NCI-H2081 treated with DMSO at 0.1 percent for 48 hours (cell line): ENCODE measurements around the gene GDF9.

Source experiments
- DNase-seq: peaks from one replicate; lab custom pipeline; 2025; lab: John Stamatoyannopoulos, UW

The GDF9 gene, protein sequence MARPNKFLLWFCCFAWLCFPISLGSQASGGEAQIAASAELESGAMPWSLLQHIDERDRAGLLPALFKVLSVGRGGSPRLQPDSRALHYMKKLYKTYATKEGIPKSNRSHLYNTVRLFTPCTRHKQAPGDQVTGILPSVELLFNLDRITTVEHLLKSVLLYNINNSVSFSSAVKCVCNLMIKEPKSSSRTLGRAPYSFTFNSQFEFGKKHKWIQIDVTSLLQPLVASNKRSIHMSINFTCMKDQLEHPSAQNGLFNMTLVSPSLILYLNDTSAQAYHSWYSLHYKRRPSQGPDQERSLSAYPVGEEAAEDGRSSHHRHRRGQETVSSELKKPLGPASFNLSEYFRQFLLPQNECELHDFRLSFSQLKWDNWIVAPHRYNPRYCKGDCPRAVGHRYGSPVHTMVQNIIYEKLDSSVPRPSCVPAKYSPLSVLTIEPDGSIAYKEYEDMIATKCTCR

GRCh38 chr5:132866342-132867045, at the start of gene GDF9, which contains the start of gene UQCRQ:
TSS of gene GDF9 (minus strand) at chr5:132866469. CDS start at chr5:132864533, 1,936 bp downstream.
TSS of gene UQCRQ (plus strand) at chr5:132866642. CDS start at chr5:132866882, 240 bp downstream.
- DNase-seq, result peak; percentile 81

DNA sequence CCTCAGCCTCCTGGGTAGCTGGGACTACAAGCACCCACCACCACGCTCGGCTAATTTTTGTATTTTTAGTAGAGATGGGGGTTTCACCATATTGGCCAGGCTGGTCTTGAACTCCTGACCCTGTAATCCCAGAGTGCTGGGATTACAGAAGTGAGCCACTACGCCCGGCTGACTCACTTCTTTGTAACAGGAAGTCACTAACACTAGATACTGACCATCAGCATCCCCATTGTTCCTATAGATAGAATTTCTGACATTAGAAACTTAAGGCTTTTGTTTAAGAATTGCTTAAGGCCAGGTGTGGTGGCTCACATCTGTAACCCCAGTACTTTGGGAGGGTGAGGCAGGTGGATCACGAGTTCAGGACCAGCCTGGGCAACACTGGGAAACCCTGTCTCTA, 49.4 kb upstream of the GDF9 start:
- no peak for DNase-seq

GRCh38 chr5:132909702-132910101, 43.4 kb upstream of the GDF9 start:
- DNase-seq, result no peak

DNA sequence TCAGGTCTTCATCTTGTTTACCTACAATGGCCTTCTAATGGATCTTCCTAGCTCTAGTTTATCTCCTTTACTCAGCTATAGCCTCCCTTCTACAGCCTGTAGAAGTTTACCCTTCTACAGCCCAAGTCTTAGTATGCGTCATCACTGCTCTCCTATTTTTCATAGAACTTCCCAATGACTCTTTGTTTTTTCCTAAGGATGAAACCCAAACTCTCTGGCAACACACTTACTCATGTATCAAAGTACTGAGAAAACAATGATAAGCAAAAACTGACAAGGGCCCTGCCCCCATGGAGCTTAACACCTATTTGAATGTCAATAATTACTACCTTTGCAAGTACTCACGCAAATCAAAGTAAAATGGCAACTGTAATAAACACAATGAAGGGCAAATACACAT, 40.9 kb upstream of the GDF9 start:
- no peak for DNase-seq

- no peak for DNase-seq
These were observed 39.7 kb upstream of the GDF9 start for GRCh38 chr5:132905938-132906337.

DNA sequence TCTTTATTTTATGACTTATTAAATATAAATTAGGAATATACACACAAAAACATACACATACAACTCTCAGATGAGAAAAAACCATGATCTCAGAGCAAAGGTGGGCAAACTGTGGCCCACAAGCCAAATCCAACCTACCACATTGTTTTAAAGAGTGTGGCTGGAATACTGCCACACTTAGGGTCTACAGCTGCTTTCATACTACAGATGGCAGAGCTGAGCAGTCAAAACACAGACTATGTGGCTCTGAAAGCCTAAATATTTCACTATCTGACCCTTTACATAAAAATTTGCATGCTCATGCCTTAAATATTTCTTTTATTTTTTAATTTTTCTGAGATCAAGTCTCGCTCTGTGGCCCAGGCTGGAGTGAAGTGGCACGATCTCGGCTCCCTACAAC, 35.5 kb upstream of the GDF9 start:
- DNase-seq, result no peak

DNA sequence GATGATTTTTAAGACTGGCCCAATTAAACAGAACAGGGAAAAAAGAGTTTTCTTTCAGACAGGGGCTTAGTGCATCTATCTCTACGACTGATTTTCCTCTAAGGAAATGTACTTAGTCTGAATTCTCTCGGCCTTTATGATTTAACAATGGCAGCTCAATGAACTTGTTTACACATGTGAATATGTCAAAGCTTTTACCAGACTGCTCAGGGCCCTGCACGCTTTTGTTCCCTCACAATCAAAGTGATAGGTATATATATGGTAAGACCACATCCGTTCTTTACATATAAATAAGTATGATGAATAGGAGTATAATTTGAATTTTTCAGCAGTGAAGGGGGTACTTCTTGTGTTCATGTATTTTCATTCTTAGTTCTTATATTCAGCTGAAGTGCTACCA, 34.8 kb upstream of the GDF9 start:
- DNase-seq, result no peak

DNA sequence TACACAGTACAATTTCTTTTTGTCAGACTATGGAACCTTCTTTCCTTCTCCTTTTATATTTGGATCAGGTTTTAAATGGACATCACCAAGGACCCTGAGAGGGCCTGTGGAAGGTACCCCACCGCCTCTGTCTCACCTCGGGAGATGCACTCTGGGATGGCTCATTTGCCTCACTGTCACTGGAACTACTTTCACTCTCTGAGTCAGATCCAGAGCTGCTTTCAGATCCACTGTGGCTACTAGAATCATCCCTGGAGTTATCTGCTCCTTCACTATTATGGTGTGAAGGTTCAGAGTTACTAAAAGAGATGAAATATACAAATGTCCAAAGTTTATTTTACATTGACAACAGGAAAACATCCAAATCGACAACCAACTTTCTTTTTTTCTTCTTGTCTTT, 31.8 kb upstream of the GDF9 start:
- DNase-seq, result no peak

GRCh38 chr5:132896685-132897084, 30.4 kb upstream of the GDF9 start:
- DNase-seq, result no peak

GRCh38 chr5:132895719-132896305, 29.5 kb upstream of the GDF9 start:
- DNase-seq, result no peak

GRCh38 chr5:132890817-132891216, 24.5 kb upstream of the GDF9 start:
- no peak for DNase-seq

DNA sequence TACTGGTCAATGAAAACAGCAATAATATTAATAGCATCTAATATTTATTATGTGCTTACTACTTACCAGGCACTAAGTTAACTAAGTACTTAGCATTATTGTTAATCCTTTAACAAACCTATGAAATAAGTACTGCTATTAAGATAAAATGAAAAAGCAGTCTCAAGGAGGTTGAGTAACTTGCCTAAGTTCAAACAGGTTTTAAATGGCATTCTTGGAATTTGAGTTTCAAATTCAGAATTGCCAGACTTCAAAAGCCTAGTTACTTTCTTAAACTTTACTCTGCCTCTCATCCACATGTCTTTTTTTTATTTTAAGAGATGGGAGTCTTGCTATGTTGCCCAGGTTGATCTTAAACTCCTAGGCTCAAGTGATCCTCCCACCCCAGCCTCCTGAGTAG, 23.2 kb upstream of the GDF9 start:
- DNase-seq, result no peak

DNA sequence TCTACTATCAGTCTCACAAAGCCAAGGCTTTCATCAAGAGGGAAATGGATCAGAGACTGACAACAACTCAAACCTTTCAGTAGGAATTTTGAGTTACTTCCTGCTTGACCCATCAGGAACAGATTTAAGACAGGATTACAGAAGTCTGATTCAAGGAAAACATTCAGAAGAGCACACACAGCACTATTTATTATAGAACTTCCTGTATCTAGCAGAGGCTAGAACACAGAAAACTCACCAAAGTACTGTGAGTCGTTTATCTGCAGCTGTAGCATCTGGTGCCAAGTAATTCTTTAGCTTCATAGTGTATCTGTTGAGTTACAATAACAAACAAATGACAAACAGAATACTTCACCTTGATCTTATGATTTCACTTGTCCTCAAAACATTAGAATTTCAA, 21.0 kb upstream of the GDF9 start:
- DNase-seq, result no peak

DNA sequence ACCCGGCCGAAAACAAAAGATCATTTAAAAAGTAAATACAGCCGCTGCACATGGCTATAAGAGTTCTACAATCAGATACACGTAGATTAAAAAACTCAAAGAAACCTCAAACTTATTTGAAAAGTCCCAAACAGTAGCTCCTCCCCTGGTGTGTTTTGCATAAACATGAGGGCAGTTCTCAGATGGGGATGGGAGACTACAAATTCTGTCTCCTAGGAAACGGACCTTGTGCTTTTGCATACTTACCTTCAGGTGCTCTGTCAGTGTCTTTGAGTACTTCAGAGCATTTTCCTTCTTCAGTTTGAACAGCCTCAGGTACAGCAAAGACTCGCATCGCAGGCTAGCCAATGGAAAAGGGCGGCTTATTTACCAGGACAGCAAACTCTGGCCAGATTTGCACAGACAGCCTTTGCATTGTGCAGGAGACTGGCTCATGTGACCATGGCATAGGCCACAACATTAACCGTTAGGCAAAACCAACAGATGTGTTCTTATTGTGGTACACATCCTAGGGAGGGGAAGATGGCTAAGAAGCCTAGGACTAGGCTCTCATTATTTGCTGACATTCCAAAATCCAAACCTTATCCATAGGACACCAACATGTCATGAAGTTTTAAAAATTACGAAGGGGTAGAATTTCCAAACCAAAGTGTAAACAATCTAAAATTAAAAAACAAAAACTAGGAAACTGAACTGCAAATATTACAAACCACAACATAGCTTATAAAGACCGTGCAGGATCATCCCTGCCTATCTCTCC, 20.0 kb upstream of the GDF9 start:
- DNase-seq, result no peak

DNA sequence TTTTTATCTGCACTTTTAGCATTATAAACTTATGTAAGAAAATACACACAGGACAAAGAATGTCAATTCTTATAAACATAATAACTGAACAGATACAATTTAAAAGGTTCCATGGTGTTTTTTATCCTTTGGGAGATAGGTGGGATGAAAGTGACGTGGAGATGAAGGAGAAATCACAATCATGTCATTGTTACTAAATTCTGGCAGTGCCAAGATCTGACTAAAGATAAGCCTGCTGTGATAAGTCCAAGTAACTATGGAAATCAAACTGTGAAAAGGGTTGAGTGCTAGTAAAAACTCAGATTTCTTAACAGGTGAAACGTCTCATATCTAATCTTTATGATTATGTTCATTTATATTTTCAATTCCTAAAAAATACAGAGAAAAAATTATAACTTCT, 18.3 kb upstream of the GDF9 start:
- DNase-seq, result no peak

- DNase-seq, result no peak
These were observed 17.1 kb upstream of the GDF9 start for GRCh38 chr5:132883261-132883834.

DNA sequence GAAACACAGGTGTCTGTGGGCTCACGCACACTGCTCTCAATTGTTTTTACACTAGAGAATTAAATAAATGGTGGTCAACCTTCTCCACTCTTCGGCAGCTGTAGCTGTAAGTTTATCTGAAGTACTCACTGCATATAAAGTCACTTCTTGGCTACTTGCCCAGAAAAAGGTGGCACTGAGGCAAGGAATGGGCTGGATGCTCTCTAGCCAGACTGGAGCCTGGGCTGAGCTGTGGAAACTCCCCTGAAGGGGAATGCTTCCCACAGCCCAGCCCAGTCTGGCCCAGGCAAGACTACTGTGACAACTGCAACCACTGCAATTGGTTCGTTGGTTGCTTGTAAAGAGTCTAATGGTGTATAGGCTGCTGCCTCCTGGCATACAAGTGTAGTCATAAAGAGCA, 11.7 kb upstream of the GDF9 start:
- DNase-seq, result no peak

GRCh38 chr5:132877466-132877865, 11.2 kb upstream of the GDF9 start:
- DNase-seq, result no peak

DNA sequence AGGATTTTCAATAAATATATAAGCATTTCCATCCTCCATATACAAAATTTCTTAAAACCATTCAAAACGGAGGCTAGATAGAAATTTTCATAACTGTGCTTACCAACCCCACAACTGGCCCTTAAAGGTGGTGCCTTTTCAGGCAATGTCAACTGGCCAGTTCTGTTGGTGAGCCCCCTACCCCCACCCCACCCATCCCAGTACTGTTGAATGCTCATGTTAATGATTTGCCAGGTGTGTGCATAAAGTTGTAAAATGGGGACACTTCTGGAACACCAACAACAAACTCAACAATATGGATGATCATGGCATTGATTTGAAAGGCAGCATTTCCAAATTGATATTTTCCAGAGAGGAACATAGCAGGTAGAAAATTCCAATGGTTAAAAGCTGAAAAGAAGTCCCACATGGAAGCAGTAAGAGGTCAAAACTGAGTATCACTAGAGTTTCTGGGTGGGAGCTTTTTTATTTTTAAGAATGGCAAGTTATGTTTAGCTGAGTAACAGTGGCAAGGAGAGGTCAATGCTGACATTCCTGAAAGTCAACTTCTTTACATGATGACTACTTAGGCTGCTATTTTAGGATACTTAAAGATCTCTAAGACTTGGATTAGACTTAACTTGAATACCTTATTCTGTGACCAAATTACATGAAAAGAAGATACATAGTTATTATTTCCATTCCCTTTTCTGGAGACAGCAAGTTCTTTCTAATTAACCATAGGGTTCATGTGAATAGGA, 9.9 kb upstream of the GDF9 start:
- DNase-seq, result no peak

GRCh38 chr5:132873930-132874271, 7.6 kb upstream of the GDF9 start:
- no peak for DNase-seq
